Epithelial cell of proximal tubule (primary cell): Measurements from ENCODE around the gene MSGN1. TPM values are rescaled to one million over a fixed set of nuclear protein-coding genes. Genes with fewer than 3 reads are reported as not detected.

Experiments
- DNase-seq: peaks from one replicate; pipeline ENCODE4 v3.0.0-alpha.2; 2011; ENCODE audit warnings: low read depth
- H3K4me3 ChIP-seq: 2 replicates; pipeline ENCODE4 v1.5.1; 2011; ENCODE audit warnings: low read depth, mild to moderate bottlenecking, low read length
- CTCF ChIP-seq: conservative IDR thresholded peaks from 2 replicates; pipeline ENCODE4 v1.5.1; 2012; ENCODE audit warnings: low read depth, mild to moderate bottlenecking, low read length
- total RNA-seq: library from RNA; depleted of rRNA; stranded (reverse); fragments of >200 nt; gene quantifications from 2 replicates; pipeline ENCODE4 v1.2.3, GENCODE V29; 2015

MSGN1 gene
- total RNA-seq, 1 donor from 2014 or later = not detected

GRCh38 chr2:17786727-17787126, 29.5 kb upstream of the MSGN1 start:
- TF ChIP-seq CTCF = no peak
- no peak for DNase-seq
- H3K4me3 ChIP-seq = no peak overlapping the region

- TF ChIP-seq CTCF = no peak
- H3K4me3 ChIP-seq = no peak overlapping the region
- DNase-seq = no peak
Measured at GRCh38 chr2:17788773-17789172, 27.5 kb upstream of the MSGN1 start.

GRCh38 chr2:17790536-17790935, 25.7 kb upstream of the MSGN1 start:
- no peak for TF ChIP-seq CTCF
- no peak for DNase-seq
- H3K4me3 ChIP-seq = no peak overlapping the region

- H3K4me3 ChIP-seq = no peak overlapping the region
- no peak for DNase-seq
- no peak for TF ChIP-seq CTCF
Measured at GRCh38 chr2:17791121-17791816, 25.0 kb upstream of the MSGN1 start.

GRCh38 chr2:17791817-17792130, 24.5 kb upstream of the MSGN1 start:
- TF ChIP-seq CTCF = no peak
- H3K4me3 ChIP-seq = no peak overlapping the region
- no peak for DNase-seq

- H3K4me3 ChIP-seq = no peak overlapping the region
- TF ChIP-seq CTCF = no peak
- no peak for DNase-seq
Measured at GRCh38 chr2:17792515-17792914, 23.7 kb upstream of the MSGN1 start.

- no peak for DNase-seq
- H3K4me3 ChIP-seq = no peak overlapping the region
- no peak for TF ChIP-seq CTCF
Measured at GRCh38 chr2:17793296-17793695, 23.0 kb upstream of the MSGN1 start.
